Activated T-cell treated with anti-CD3 and anti-CD28 coated beads, Interleukin-2, amount 50 U/mL, for 1 hour (primary cell): ENCODE results near the gene ATP11A.
"Not testable (repeated sequence)": the region's sequence is repeated elsewhere in the genome, so short reads cannot be mapped to it uniquely, and the experiment has no call there.

Experiments
- DNase-seq: peaks from one replicate; pipeline ENCODE4 v3.0.0-alpha.2; 2020

Gene ATP11A

DNA sequence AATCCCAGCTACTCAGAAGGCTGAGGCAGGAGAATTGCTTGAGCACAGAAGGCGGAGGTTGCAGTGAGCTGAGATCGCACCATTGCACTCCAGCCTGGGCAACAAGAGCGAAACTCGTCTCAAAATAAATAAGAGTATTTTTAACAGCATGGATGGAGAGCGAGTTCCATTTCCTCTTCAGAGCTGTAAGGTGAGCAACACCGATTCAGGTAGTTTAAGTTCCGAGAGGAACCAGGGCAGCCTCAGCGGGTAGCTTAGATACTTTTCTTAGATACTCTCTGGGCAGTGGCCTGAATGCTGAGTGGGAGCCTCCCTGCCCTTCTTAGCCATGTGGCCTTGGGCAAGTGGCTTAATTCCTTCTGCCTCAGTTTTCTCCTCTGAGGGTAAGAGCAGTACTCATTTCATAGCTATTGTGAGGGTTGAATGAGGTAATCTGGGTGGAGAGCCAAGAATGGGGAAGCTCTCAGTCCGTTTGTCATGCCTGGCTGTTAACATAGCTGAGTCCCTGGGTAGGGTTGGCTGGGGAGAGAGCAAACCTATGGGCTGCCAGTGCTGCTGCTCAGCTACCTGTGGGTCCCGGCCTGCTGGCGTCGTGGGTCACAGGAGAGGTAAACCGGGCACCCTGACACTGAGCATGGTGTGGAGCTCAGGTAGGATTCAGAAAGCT is 4.1 kb downstream of the ATP11A start:
- DNase-seq: no peak

DNA sequence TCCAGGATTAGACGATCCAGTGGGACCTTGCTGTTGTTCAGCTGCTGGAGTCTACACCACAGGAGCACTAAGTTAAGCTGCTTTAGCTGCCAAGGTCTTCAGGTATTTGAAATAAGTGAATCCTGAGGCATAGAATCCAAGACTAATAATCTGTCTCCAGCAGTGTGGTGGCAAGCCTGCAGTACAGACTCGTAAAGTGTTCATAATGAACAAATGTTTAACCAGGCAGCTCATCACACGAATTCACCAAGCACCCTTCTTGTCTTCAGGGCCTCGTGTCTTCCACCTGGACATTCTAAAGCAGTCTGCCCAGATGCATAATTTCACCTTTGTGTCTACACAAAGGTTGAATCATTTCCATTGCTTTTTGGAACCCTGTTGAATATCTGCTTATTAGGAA is 5.3 kb downstream of the ATP11A start:
- DNase-seq: no peak

DNA sequence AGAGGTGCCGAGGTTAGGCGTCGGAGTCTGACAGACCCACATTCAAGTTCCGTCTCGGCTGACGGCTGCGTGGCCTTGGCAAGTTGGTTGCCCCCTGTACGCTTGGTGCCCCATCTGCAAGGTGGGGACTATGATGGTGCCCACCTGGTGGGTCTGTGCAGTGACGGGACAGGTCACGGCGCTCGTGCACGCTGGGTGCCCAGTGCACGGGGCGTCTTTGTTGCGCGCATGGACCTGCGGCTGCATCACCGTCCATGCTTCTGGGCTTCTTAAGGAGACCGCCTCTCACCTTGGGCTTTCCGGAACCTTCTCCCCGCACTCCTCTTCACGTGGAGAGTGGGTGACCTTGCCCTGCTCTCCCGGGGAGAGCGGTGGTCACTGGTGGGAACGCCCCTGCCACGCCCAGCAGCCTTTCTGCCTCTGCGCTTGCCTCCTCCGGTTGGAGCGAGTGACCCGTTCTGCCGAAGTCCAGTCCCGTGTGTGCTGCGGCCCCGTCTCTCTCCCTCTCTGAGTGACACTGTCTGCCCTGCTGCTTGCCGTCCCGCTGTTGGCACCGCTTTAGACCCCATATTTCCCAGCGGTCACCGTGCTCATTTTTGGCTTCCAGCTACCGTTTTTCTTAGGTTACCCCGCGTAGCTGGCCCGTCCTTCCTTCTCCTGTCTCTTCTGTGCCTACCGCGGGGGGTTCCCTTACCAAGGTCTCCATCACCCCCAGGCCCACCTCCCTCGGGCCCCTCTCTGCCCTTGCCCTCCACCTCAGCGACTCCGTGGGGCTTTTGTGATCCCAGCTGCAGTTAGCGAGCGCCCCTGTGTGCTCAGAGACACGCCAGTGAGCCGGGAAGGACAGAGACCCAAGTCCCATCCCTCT is 6.4 kb downstream of the ATP11A start:
- DNase-seq: no peak

DNA sequence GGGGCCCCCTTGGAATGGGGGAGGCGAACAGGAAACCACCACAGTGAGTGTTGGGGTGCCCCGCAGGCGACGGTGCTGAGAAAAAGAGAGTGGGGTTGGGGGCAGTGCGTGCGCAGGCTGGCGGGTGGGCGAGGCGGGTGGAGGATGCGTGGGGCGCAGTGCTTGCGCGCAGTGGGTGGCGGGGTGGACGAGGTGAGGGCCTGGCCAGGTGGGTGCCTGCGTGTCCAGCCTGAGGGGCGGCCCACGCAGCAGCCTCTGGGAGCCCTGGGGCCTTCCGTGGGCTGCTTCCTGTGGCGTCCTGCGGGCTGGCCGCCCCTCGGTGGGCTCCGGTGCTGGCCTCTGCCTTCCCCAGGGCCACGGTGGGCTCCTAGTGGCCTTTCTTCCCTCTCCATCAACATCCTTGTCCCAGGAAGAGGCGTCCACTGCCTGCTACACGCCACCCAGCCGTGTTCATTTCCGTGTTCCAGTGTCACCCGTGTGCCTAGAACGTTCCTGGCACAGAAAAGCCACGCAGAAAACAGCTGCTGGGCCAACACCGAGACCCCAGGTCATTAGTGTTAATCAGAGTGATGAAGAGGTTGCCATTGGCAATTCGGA is 7.1 kb downstream of the ATP11A start:
- DNase-seq: no peak

DNA sequence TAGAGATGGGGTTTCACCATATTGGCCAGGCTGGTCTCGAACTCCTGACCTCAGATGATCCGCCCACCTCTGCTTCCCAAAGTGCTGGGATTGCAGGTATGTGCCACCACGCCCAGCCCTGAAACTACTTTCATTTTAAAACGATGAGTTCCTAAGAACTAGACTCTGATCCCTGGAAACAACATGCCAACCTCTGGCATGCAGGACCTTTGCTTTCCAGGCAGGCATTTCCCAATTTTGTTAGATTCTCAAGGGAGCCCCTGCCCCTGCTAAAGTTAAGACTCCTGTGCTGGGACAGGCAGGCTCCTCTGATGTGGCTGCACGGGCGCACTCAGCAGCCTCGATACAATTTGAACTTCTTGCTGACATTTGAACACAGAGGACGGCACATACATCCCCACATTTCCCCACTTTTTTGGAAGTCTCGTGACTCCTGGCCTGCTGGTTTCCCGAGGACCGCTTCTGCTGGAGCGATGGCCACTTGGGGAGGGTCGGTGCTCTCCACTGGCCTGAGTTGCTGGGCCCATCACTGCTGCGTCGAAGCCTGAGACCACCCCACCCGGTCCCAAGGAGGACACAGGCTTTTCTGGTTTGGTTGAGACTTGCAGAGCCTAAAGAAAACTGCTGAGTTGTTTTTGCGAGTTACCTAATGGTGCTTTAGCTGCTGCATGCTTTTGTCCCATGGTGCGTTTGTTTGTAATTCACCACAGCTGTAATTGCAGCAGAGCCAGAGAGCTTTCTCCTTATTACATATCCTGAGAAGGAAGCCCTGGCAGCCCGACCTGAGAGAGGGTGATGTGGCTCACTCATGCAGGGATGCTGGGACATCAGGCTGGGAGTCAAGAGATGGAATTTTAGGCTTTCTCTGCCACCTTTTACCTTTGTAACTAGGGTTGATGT is 8.2 kb downstream of the ATP11A start:
- DNase-seq: no peak

DNA sequence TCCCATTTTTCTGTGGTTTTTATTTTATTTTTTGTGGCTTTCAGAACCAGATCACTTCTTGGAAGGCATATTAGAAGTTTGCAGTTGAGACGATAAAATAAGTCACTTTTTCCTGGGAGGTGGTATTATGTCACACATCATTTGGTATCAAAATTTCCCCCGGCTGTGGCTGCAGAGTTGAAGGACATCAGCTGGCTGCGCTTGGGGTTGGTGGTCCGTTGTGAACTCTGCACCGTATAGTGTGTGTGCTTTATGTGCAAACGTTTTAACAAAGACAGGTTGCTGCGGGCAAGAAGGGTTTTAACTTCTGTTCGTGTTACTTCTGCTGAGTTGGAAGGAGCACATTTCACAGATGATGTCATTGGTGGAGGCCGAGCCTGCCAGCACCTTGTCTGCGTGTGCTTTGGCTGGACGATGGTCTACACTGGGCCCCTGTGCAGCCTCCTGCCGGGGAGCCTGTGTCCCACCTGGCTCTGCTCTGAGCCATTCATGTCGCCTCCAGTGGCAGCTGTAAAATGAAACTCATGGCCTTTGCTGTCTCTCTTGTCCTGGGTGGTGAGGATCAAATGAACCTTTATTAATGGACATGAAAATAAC is 9.6 kb downstream of the ATP11A start:
- DNase-seq: no peak

DNA sequence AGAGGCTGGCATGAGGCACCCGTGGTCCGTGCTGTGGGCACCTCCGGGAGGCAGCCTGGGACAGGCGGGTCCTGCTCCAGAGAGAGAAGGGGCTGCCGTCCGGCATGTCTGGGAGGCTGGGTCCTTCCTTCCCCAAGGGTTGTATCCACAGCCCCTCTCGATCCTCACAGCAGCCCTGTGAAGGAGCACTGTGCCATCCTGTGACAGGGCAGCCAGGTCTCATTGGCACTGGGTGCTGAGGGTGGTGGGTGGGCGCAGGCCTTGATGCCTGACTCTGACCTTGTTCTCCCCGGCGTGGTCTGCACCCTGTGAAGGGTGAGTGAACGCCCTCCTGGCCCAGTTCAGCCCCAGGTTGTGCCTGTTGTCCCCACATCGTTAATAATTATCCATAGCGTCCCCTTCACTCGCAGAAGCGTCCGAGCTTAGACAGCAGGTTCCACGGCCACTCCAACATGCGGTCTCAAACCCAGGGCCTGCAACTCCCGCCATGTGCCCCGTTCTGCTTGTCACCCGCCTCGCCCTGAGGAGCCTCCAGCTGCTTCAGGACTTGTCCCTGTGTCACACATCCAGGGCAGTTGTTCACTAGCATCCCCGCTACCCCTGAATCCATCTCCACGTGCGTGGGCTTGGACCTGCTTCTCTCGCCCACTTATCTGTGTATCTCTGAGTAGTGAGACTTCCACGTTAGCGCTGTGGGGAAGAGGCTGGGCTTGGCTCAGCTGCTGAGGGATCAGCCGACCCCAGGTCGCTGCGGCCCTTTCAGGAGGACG is 10.6 kb downstream of the ATP11A start:
- DNase-seq: no peak

DNA sequence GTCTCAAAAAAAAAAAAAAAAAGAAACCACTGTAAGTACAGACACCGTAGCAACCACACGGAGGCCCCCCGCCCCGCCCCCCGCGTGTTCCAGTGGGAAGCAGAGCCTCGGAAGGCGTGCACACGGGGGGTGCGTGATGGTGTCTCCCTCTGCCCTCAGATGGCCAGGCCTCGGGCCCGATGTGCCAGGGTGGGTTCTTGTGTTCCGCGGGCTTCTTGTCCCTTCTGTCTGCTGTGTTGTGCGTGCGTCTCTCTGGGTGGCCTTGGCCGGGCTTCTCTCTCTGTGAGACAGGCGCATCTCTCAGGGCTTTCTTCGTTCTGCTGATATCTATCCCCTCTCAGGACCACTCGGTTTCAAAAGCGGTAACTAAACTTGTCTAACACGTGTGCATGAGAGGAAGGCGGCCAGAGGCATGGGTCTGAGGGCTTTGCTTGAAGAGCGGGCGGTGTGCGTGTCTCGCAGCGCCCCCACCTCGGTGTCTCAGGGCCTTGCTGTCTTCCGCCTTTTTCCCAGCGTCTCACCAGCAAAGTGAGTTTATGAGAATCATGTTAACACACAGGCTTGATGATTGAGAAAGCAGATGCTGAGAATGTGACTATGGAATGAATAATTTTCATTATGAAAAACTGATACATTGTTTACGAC is 12.6 kb downstream of the ATP11A start:
- DNase-seq: no peak

DNA sequence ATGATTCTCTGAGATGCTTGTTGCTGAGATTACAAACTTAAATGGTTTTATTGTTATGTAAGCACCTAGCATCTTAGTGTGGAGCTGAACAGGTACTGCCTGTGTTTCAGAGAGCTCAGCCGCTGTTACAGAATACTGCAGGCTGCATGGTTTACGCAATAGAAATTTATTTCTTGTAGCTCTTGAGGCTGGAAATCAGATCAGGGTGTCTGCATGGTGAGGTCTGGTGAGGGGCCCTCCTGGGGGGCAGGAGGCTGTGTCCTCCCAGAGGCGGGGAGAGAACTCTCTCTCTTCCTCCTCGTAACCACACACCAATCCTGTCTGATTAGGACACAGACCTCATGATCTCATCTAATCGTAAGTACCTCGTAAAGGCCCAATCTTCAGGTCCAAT is 13.1 kb downstream of the ATP11A start:
- DNase-seq: no peak

DNA sequence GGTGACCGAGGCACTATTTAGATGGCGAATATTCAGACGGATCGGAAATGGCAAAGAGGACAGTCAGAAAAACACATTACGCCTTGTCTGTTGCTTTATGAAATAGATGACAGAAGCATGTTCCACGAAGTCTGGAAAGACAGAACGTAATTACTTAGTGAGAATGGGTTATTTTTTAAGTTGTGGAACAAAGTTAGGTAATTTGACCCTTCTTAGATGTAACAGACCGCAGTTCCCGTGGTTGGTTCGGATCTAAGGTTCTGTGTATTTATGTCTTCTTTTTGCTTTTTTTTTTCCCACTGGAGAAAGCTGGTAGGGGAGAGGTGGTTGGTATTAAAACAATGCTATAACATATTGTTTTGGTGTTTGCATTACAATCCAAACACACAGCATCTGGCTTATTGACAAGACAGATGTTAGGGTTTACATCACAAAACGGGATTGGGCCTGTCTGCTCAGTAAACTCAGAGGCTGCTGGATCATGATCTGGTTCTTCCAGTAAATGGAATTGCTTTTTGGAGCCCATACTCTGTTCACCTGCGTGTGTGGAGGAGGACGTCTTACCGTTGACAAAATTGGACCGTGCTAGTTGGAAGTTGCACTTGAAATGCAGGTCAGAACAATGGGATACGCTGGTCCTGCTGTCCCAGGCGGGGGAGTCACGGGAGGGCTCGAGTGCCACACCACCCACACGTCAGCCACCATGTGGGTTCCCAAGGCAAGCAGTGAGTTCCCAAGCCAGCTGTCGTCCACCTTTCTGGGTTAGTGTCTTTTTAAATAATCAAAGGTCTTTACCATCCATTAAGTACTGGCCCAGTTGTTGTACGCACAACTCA is 13.8 kb downstream of the ATP11A start:
- DNase-seq: no peak

DNA sequence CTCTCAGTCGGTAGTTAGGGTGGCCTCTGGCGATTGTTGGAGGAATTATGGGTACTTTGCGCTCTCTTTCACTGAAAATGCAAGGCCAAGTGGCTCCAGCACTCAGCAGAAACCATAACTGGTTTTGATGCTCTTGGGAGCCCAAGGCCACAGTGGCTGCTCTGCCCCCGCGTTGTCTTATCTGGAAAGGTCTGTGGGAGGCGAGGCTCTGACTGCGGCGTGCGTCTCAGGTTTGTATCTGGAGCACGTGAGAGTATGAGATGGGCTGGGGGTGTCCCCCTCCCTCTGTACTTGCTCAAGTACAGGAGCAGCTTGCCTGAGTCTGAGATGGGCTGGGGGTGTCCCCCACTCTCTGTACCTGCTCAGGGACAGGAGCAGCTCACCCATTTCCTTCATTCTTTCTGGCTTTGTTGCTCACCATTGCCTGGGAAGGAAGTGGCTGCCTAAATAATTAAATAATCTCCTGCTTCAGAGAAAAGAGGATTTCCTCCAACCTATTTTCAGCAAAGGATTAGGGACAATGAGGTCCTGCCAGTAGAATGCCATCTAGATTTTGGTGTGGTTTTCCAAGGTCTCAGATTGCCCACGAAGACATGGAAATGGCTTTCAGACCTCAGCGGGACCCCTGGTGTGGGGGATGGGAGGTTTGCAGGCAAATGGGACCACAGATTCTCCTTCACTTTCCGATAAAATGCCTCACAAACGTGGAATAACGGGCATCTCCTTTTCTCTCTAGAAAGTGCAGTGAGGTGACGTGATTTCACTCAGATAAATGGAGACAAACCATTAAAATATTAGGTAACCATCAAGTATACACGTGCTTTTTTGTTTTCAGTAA is 14.7 kb downstream of the ATP11A start:
- no peak for DNase-seq

DNA sequence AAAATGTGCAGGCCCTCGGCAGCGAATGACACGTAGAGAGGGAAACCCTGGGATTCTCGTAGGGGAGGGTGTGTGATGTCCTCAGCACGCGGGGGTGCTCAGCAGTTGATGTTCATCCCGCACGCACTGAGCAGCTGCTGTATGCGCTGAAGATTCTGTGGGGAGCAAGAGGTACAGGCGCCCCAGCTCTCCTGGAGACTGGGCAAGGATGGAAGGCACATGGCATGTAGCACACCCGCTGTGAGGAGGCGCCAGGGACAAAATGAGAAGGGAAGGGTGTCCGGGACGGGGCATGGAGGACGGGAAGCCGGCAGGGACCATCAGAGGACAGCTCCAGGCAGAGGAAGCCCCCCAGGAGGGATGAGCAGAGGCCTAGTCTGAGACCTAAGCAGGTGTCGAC is 15.4 kb downstream of the ATP11A start:
- no peak for DNase-seq

DNA sequence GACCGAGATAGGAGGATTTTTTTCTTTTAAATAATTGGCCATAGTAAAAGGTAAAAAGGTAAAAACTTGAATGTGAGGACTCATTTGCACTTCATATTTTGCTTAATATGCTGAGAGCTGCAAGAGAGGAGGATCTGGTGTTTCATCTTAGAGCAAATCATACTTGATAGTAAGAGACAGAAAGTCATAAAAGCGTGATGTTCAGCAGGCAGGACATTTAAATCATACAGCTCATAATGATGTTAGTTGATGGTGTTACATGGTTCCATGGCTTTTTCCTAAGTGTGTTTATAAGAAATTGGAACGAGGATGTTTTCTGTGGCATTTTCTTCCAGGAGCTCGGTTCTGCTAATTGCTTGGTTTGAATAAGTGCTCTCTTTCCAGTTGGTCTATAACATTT is 16.3 kb downstream of the ATP11A start:
- no peak for DNase-seq

DNA sequence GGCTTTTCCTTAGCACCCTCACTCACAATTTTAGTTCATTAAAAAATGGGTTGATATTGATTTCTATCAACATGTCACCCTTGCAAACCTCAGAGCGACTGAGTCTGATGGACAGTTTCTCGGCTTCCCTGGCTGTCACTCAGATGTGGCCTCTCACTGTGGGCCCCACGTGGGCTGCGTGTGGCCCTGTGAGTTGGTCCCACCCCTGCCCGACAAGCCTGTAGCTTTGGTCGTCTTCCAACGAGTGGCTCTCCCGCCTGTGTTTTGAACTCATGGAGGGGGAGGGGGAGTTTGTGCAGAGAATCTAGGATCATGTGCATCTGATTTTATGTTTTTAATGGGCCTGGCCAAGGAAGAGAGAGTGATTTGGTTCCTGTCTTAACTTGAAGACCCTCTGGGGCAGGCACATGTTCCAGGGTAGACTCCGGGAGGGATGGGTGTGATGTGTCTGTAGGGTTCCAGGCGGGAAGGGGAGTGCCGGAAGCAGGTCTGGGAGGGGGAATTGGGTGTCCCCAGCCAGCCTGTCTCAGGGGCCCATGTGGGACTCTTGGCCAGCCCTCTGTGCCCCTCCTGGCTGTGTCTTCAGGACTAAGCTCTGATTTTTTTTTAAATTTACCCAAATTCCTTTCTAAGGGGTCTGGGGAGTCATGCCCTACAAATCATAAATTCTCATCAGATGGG is 18.9 kb downstream of the ATP11A start:
- DNase-seq: no peak

DNA sequence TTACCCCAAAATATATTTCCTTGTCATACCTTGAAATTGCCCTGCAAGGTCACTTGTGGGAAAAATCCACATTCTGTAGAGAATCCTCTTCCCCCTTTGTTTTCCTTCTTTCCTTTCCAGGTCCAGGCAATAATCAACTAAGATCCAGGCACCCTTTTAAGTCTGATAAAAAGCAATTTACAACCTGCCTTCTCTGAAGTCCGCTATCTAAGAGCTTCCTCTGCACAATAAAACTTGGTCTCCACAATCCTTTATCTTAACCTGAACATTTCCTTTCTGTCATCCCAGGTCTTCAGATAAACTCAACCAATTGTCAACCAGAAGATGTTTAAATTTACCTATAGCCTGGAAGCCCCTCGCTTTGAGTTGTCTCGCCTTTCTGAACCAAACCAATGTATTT is 19.5 kb downstream of the ATP11A start:
- DNase-seq: not testable (repeated sequence)

DNA sequence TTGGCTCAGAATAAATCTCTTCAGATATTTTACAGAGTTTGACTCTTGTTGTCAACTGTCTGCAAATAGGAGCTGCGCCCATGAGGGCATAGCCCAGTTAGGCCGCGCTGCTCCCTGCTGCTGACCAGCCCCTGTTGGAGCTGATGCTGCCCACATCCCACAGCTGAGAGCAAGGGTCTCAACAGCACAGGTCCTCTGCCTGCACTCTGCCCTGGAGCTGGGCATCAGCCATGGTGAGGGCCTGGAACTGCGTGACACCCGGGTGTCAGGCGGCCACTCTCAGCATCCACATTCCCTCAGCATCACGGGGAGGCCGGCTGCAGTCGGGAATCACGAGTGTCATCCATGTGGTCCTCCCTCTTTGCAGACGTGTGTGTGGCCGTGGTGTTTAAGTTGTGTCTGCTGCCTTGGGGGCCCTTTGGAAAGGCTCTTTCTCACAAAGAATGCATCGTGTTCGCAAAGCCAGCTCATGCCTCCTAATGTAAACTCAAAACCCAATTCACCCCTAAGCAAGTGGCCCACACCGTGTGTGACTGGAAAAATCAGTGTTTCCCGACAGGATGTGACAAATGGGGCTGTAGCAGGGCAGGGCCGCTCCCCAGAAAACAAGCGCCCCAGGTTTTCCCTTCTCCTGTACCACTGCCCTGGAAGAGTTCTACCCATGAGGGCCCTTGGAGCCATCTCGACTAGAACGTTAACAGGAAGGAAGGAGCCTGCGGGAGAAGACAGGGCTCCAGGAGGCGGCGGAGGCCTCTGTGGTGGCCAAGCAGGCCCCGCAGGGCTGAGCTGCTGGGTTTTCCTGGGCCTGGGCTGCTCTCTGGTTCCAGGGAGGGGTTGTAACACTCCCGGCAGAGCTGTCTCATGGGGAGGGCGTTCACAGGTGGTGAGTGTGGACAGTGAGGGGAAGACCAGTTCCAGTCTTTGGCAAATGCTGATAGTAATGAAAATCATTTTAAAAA is 20.3 kb downstream of the ATP11A start:
- no peak for DNase-seq

DNA sequence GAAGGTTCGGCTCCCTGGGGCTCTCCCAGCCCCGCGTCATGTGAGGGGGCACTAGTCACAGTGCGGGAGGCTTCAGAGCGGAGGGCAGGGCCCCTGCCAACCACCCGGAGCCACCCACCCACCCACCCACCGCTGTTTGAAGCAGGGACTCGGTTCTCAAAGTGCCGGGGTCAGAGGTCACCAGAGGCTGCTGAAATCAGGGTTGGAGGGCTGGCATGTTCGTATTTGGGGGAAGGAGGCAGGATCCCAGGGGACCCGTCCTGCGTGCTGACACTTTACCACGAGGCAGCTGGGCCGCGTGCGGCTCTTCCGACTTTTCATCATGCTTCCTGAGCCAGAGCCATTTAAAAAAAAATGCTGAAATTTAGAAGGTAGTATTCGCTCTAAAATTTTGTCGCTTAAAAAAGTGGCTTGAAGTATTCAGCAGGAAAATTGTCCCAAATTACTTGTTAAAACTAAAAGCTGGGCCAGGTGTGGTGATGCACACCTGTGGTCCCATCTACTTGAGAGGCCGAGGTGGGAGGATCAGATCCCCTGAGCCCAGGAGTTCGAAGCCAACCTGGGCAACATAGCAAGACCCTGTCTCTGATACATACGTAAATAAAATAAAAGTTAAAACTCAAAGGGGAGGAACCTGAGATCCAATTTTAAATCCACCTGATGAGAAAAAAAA is 21.2 kb downstream of the ATP11A start:
- no peak for DNase-seq
